Activated CD8-positive, alpha-beta memory T cell treated with anti-CD3 and anti-CD28 coated beads, Interleukin-2, amount 10 ng/mL, durations not matched to agents 7 days and 5 days (primary cell): Measurements from ENCODE around the gene MBNL1. TPM values are rescaled to one million over a fixed set of nuclear protein-coding genes. Genes with fewer than 3 reads are reported as not detected.
"Not testable (repeated sequence)": the region's sequence is repeated elsewhere in the genome, so short reads cannot be mapped to it uniquely, and the experiment has no call there.

ENCODE experiments used
- ATAC-seq: fragments of 150-1000 bp; cut with Tn5 transposase; one replicate; pipeline ENCODE4 v1.10.0; 2021; ENCODE audit warnings: moderate library complexity
- CTCF ChIA-PET: fragments of 350-600 bp; sonication (Branson Sonifier 250); formaldehyde crosslinking; loops from one replicate; lab custom pipeline; 2021; ENCODE audit warnings: antibody characterized with exemption; lab: Charles Lee
- DNase-seq: peaks from one replicate; pipeline ENCODE4 v3.0.0-alpha.2; 2020
- H3K27ac Mint-ChIP-seq: one replicate; pipeline ENCODE4 v1.8.0; 2021; ENCODE audit warnings: mild to moderate bottlenecking, mixed read lengths
- H3K27me3 Mint-ChIP-seq: one replicate; pipeline ENCODE4 v1.8.0; 2021; ENCODE audit warnings: mixed read lengths
- H3K36me3 Mint-ChIP-seq: one replicate; pipeline ENCODE4 v1.8.0; 2021; ENCODE audit warnings: mild to moderate bottlenecking, mixed read lengths
- H3K4me1 Mint-ChIP-seq: one replicate; pipeline ENCODE4 v1.8.0; 2021; ENCODE audit warnings: mixed read lengths
- H3K4me3 Mint-ChIP-seq: one replicate; pipeline ENCODE4 v1.8.0; 2021; ENCODE audit warnings: mild to moderate bottlenecking, moderate library complexity, mixed read lengths
- H3K9me3 Mint-ChIP-seq: one replicate; pipeline ENCODE4 v1.8.0; 2022; ENCODE audit warnings: low read depth, mixed read lengths
- total RNA-seq, 2 experiments: library from RNA; stranded (reverse); gene quantifications; one replicate each; pipeline ENCODE4 v1.2.3, GENCODE V29; 2021

The MBNL1 gene
- total RNA-seq, 2 experiments from 2014 or later: 370 to 398 TPM

DNA sequence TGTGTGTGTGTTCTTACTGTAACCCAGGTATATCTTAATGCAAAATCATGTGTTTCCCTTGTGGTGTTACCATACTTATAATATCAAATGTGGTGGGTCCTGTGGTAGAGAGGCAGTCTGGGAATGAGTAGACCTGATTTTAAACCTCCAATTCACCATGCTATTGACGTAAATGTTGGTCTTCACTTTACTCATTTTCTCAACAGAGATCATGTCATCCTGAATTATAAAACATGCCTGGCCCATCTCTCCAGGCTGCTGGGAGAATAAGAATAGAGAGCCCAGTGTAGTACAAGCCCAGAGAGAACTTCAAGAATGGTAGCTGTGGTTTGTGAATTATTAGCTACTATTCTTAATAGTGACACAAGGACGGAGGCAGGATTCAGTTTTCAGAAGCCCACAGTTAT is 88.1 kb downstream of the MBNL1 start:
- no peaks in the 10 kb centered on the region for H3K9me3 Mint-ChIP-seq
- H3K27me3 Mint-ChIP-seq: no peaks in the 10 kb centered on the region
- peak; percentile 61 for DNase-seq
- peak overlapping the region; percentile 74 for H3K27ac Mint-ChIP-seq
- no peak overlapping the region for H3K4me3 Mint-ChIP-seq
- ATAC-seq: peak; percentile 81
- CTCF ChIA-PET: no interaction called here
- peaks cover 55% of the 10 kb centered on the region for H3K36me3 Mint-ChIP-seq
- peaks cover 68% of the 10 kb centered on the region for H3K4me1 Mint-ChIP-seq

DNA sequence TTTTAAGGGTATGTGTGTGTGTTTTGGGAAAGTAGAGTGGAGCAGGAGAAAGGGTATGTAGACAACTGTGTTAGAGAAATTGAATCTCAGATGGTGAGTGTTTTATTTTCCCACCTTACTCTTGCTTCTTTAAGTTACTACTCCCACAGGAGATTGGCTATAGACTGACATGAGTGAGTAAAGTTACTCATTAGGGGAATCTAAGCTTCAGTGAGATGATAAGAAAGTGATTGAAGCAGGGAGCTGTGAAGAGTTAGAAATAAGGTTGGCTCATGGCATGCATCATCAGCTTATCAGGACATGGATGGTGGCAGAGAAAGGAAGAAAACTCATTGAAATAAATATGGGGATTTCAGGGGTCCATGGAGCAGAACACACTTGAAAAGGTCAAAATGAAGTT is 88.9 kb downstream of the MBNL1 start:
- DNase-seq (no peak), ATAC-seq (no peak)
- H3K9me3 Mint-ChIP-seq: no peaks in the 10 kb centered on the region
- H3K36me3 Mint-ChIP-seq: peaks cover 58% of the 10 kb centered on the region
- peaks cover 70% of the 10 kb centered on the region for H3K4me1 Mint-ChIP-seq
- CTCF ChIA-PET: no interaction called here
- no peaks in the 10 kb centered on the region for H3K27me3 Mint-ChIP-seq
- peak overlapping the region; percentile 55 for H3K27ac Mint-ChIP-seq
- no peak overlapping the region for H3K4me3 Mint-ChIP-seq

DNA sequence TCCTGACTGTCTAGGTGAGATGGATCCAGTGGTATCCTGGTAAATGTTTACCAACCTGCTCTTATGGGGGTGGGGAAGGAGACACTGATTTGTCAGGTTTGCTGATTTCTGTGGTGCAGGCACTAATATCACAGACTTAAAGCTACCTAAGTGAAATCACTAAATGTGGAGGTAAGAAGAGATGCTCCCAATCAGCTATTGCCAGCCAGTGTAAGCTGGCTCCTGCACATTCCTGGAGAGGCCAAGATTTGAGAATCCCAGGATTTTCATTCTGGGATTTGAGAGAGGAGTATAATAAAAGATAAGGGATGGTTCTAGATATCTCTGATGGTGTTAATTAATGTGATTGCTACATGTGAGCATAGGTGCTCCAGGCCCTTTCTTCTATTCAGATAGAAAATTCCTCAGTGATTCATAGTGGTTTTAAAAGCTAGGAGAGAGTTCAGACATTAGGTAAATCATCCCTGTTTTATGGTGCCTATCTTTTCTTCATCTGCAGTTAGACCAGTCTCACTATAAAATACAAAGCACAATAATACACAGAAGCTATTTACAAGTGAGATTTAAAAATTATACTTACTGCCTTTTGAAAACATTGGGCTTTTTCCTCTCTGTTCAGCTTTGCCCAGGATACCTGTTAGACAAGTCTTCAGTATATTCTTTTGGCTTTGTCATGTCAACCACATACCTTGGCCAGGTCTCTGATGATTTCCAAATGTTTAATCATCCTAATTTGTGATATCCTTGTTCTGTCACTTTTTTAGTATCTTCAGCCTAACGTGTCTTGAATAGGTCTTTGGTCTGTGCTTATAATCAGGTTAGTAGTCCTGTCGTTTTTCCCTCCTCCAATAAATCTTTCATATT is 90.9 kb downstream of the MBNL1 start:
- Mint-ChIP-seq H3K36me3 (peaks cover 60% of the 10 kb centered on the region), H3K4me3 (no peak overlapping the region), H3K27me3 (no peaks in the 10 kb centered on the region), H3K27ac (no peak overlapping the region), H3K9me3 (no peaks in the 10 kb centered on the region), H3K4me1 (peaks cover 68% of the 10 kb centered on the region)
- no peak for ATAC-seq
- CTCF ChIA-PET: interaction anchor here (1.3 kb wide), 1 partner anchor 10 kb away, joined by 3 read pairs; no protein-coding TSS in a partner anchor
- DNase-seq: no peak

DNA sequence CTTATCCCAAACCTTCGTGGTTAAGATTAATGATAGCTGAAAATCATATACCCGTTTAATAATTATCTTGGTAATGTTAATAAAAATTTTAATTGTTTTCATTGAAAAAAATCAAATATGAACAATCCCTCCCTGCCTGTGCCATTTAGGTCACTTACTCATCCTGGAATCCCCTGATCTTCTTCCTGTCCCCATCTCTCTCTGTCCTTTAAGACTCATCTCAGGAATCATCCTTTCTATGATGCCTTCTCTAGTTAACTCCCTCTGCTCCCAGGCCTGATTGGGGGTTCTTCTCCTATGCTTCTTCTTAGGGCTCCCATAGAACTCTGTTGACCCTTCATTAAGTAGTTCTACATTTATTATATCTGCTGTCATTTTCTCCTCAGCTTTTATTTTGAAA is 91.6 kb downstream of the MBNL1 start:
- H3K36me3 Mint-ChIP-seq: peaks cover 61% of the 10 kb centered on the region
- H3K4me1 Mint-ChIP-seq: peaks cover 67% of the 10 kb centered on the region
- no peak overlapping the region for H3K27ac Mint-ChIP-seq
- no peak for ATAC-seq
- DNase-seq: no peak
- no peak overlapping the region for H3K4me3 Mint-ChIP-seq
- H3K27me3 Mint-ChIP-seq: no peaks in the 10 kb centered on the region
- CTCF ChIA-PET: interaction anchor here (1.3 kb wide), 1 partner anchor 10 kb away, joined by 3 read pairs; no protein-coding TSS in a partner anchor
- H3K9me3 Mint-ChIP-seq: no peaks in the 10 kb centered on the region

DNA sequence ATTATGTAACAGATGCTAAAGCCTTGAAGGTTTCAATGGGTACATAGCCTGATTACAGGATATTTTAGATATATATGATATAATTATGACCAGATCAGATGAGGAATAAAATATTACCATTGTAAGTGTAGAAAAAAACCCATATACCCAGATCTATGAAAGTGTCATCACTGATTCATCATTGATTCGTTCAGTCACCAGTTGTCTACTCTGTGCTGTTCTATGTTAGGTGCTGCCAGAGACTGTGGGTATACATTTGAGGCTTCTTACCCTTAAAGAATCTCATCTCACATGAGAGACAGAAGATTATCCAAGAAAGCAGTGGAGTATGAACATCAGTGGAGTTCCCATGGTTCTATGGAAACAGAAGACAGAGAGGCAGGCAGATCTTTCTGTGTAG is 92.2 kb downstream of the MBNL1 start:
- CTCF ChIA-PET: no interaction called here
- no peak for ATAC-seq
- no peak for DNase-seq
- H3K9me3 Mint-ChIP-seq: no peaks in the 10 kb centered on the region
- H3K27me3 Mint-ChIP-seq: no peaks in the 10 kb centered on the region
- no peak overlapping the region for H3K4me3 Mint-ChIP-seq
- H3K4me1 Mint-ChIP-seq: peaks cover 63% of the 10 kb centered on the region
- peaks cover 63% of the 10 kb centered on the region for H3K36me3 Mint-ChIP-seq
- H3K27ac Mint-ChIP-seq: peak overlapping the region; percentile 11

DNA sequence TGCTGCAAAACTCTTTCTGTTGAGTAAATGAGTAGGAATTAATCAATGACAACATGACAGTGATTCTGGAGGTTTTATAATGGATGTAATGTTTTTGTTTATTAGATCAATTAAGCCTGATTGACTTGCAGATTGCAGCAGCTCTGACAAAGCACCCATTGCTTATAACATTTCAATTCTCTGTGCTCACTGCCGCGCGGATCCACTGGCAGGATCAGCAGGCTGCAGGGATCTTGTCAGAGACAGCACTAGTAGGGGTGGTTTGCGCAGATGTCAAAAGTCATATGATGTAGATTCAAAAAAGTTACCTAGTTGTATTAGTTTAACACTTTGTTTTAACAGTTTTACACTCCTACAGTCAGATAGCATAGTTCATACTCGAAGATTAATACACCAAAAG is 93.4 kb downstream of the MBNL1 start:
- H3K27ac Mint-ChIP-seq: no peak overlapping the region
- no peaks in the 10 kb centered on the region for H3K27me3 Mint-ChIP-seq
- no peak overlapping the region for H3K4me3 Mint-ChIP-seq
- no peaks in the 10 kb centered on the region for H3K9me3 Mint-ChIP-seq
- ATAC-seq: no peak
- CTCF ChIA-PET: no interaction called here
- peaks cover 68% of the 10 kb centered on the region for H3K36me3 Mint-ChIP-seq
- no peak for DNase-seq
- peaks cover 55% of the 10 kb centered on the region for H3K4me1 Mint-ChIP-seq

DNA sequence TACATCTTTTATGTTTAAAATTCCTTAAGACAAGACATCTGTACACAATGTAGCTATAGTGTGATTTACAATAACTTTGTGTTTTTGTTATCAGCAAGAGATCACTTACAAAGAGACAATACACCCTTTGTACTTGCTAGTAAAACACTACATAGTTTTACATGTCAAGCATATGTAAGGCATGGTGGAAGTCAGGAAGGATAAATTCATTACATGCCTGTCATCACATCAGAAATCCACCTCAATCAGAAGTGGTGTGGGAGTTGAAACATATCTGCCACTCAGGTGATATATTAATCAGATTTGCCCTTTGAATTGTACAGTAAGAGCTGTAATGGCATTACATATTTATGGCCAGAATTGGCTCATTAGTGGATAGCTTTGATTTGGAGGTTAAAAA is 95.5 kb downstream of the MBNL1 start:
- Mint-ChIP-seq H3K4me3 (no peak overlapping the region), H3K27me3 (no peaks in the 10 kb centered on the region), H3K4me1 (peaks cover 63% of the 10 kb centered on the region), H3K27ac (no peak overlapping the region), H3K36me3 (peaks cover 78% of the 10 kb centered on the region), H3K9me3 (peaks cover 2% of the 10 kb centered on the region)
- ATAC-seq: no peak
- CTCF ChIA-PET: interaction anchor here (1.2 kb wide), 1 partner anchor 10 kb away, joined by 3 read pairs; no protein-coding TSS in a partner anchor
- no peak for DNase-seq

DNA sequence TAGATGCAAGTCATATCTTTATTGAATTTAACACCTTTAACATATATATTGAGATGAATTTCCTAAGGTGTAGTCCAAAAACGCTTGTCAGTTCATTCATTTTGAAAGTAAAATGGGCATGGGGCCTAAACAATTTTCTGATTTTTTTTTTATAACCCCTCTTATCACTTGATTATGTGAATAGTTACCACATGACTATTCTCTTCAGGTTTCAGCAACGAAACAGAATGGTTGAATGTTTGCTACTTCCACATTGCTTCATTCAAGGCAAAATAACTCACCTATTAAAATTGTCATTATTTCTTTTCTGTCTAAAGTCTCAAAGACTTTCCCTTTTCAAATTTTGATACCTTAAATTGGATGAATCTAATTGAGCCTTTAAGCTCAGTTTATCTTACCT is 96.4 kb downstream of the MBNL1 start:
- H3K27me3 Mint-ChIP-seq: no peaks in the 10 kb centered on the region
- CTCF ChIA-PET: no interaction called here
- no peak for DNase-seq
- ATAC-seq: no peak
- H3K4me1 Mint-ChIP-seq: peaks cover 63% of the 10 kb centered on the region
- H3K9me3 Mint-ChIP-seq: peaks cover 2% of the 10 kb centered on the region
- H3K27ac Mint-ChIP-seq: no peak overlapping the region
- peaks cover 80% of the 10 kb centered on the region for H3K36me3 Mint-ChIP-seq
- no peak overlapping the region for H3K4me3 Mint-ChIP-seq

DNA sequence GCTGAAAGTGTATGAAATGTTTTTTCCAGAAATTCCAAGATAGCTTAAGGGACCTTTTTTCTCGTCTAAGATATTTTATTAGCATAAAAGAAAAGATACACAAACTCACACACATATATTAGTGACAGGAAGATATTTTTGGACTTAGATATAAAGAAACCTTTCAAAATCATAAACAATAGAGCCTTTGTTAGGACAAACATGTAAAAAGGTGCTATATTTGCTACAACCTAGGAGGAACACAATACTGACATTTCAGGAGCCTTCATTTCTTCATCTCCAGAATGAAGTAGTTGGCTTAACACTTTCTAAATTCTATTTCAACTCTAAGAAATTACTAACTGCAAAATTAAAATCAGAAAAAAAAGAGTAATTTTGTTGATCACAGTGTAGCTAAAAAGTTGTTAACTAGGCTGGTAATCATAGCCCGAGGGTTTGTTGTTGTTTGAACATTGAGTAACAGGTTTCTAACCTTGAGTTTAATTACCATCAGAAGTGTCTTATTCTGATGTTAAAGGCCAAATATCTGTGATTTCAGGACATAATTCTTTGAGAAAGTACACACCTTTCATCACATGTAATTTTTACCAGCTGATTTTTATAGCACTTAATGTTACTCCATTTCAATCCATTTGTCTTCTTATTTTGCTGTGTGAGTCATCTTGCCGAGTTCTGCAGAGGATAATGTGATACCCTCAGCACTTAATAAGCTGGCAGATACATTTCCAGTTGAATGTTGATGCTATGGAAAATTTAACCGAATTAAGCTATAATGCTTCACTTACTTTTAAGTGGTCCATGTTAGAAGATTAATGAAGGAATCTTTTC is 97.3 kb downstream of the MBNL1 start:
- DNase-seq (no peak), ATAC-seq (no peak)
- Mint-ChIP-seq H3K4me1 (peaks cover 69% of the 10 kb centered on the region), H3K4me3 (no peak overlapping the region), H3K9me3 (peaks cover 2% of the 10 kb centered on the region), H3K36me3 (peaks cover 85% of the 10 kb centered on the region), H3K27me3 (no peaks in the 10 kb centered on the region), H3K27ac (no peak overlapping the region)
- CTCF ChIA-PET: interaction anchor here (0.8 kb wide), 1 partner anchor 9 kb away, joined by 3 read pairs; no protein-coding TSS in a partner anchor

DNA sequence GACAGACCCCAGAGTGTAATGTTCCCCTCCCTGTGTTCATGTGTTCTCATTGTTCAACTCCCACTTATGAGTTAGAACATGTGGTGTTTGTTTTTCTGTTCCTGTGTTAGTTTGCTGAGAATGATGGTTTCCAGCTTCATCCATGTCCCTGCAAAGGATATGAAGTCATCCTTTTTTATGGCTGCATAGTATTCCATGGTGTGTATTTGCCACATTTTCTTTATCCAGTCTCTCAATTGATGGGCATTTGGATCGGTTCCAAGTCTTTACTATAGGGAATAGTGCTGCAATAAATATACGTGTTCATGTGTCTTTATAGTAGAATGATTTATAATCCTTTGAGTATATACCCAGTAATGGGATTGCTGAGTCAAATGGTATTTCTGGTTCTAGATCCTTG is 98.5 kb downstream of the MBNL1 start:
- ATAC-seq, H3K27me3 Mint-ChIP-seq, H3K4me3 Mint-ChIP-seq, H3K9me3 Mint-ChIP-seq, DNase-seq, H3K27ac Mint-ChIP-seq: not testable (repeated sequence)
- H3K36me3 Mint-ChIP-seq: peaks cover 87% of the 10 kb centered on the region
- CTCF ChIA-PET: interaction anchor here (0.7 kb wide), 1 partner anchor 182 kb away, joined by 3 read pairs; no protein-coding TSS in a partner anchor
- H3K4me1 Mint-ChIP-seq: peaks cover 68% of the 10 kb centered on the region

DNA sequence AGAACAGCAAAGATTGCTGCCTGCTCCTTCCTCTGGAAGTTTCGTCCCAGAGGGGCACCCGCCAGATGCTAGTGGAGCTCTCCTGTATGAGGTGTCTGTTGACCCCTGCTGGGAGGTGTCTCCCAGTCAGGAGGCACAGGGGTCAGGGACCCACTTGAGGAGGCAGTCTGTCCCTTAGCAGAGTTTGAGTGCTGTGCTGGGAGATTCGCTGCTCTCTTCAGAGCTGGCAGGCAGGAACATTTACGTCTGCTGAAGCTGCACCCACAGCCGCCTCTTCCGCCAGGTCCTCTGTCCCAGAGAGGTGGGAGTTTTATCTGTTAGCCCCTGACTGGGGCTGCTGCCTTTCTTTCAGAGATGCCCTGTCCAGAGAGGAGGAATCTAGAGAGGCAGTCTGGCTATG is 103.9 kb downstream of the MBNL1 start:
- Mint-ChIP-seq H3K27ac (peak overlapping the region; percentile 24), H3K36me3 (peaks cover 71% of the 10 kb centered on the region), H3K4me1 (peaks cover 74% of the 10 kb centered on the region)
- ATAC-seq, H3K27me3 Mint-ChIP-seq, CTCF ChIA-PET, DNase-seq, H3K9me3 Mint-ChIP-seq, H3K4me3 Mint-ChIP-seq: not testable (repeated sequence)

DNA sequence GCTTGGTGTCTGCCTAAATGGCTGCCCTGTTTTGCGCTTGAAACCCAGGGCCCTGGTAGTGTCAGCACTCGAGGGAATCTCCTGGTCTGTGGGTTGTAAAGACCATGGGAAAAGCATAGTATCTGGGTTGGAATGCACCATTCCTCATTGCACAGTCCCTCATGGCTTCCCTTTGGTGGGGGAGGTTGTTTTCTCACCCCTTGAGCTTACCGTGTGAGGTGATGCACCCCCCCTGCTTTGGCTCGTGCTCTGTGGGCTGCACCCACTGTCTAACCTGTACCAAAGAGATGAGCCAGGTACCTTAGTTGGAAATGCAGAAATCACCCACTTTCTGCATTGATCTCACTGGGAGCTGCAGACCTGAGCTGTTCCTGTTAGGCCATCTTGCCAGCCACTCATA is 104.7 kb downstream of the MBNL1 start:
- ATAC-seq (no peak), DNase-seq (no peak)
- H3K9me3 Mint-ChIP-seq: no peaks in the 10 kb centered on the region
- no peak overlapping the region for H3K4me3 Mint-ChIP-seq
- no peaks in the 10 kb centered on the region for H3K27me3 Mint-ChIP-seq
- H3K4me1 Mint-ChIP-seq: peaks cover 70% of the 10 kb centered on the region
- H3K27ac Mint-ChIP-seq: peak overlapping the region; percentile 39
- CTCF ChIA-PET: interaction anchor here (1.2 kb wide), 1 partner anchor 9 kb away, joined by 3 read pairs; no protein-coding TSS in a partner anchor
- peaks cover 68% of the 10 kb centered on the region for H3K36me3 Mint-ChIP-seq

DNA sequence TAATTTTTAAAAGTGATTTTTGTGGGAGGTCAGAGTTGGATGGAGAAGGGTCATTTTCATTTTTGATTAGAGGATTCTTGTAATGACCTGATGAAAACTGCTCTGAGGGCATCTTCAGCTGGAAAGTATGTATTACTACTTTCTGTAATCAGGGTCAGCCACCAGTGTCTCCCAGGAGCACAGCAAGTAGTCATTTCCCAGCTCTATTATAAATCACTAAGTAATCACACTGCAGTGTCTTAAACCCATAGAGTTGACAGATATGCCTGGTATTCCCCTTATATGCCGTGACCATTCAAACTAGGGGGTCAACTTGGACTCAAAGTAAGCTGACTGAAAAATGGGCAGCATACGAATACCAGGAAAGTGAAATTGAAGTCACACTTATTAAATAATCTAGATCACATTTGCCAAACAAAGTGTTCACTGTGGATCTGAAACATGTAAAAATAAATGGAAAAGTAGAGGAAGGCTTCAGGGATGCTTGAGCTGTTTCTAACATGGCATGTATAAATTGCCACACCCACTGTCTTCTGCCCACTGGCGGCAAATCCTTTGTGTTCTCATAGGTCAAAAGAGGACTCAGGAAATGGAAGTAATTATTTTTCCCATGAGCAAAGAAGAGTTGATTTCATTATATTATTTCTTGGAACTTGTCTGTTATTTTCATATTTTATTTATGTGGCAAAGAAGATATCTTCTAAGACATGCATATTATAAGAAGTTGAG is 105.7 kb downstream of the MBNL1 start:
- Mint-ChIP-seq H3K4me3 (no peak overlapping the region), H3K27ac (peak overlapping the region; percentile 22), H3K4me1 (peaks cover 63% of the 10 kb centered on the region), H3K27me3 (no peaks in the 10 kb centered on the region), H3K36me3 (peaks cover 61% of the 10 kb centered on the region), H3K9me3 (no peaks in the 10 kb centered on the region)
- ATAC-seq: no peak
- CTCF ChIA-PET: interaction anchor here (1.2 kb wide), 1 partner anchor 10 kb away, joined by 3 read pairs; no protein-coding TSS in a partner anchor
- DNase-seq: no peak
